IPS DF 6.9 (cell line): Measurements from ENCODE around the gene DAP.

Source experiments
- DNase-seq: peaks from one replicate; pipeline ENCODE4 v3.0.0-alpha.2; 2013; ENCODE audit warnings: low read depth, low spot score
- H3K27ac ChIP-seq: one replicate; pipeline ENCODE4 v1.5.1; 2013; ENCODE audit warnings: low read length, control low read depth
- H3K27me3 ChIP-seq: 2 replicates; pipeline ENCODE4 v1.6.1; 2013; ENCODE audit warnings: mild to moderate bottlenecking, low read length; ENCODE audit not compliant: control insufficient read depth, insufficient read depth
- H3K36me3 ChIP-seq: 2 replicates; pipeline ENCODE4 v1.6.1; 2013; ENCODE audit warnings: low read length; ENCODE audit not compliant: control insufficient read depth, insufficient read depth
- H3K4me1 ChIP-seq: 2 replicates; pipeline ENCODE4 v1.6.1; 2013; ENCODE audit warnings: low read length; ENCODE audit not compliant: control insufficient read depth, insufficient read depth
- H3K4me3 ChIP-seq: 2 replicates; pipeline ENCODE4 v1.5.1; 2013; ENCODE audit warnings: mild to moderate bottlenecking, low read length
- H3K9me3 ChIP-seq: 2 replicates; pipeline ENCODE4 v1.6.1; 2013; ENCODE audit warnings: low read length, inconsistent platforms; ENCODE audit not compliant: control insufficient read depth, insufficient read depth
- WGBS: extraction: QIAGEN DNeasy Blood & Tissue Kit; methylation state at CpG from one replicate; pipeline ENCODE4 v1.1.7; 2013; ENCODE audit warnings: mixed read lengths, missing lambda C conversion rate; ENCODE audit not compliant: insufficient read length, insufficient coverage; 5-methylcytosine and 5-hydroxymethylcytosine counted together

DAP gene

GRCh38 chr5:10760096-10760920 lies 726 bp downstream of the DAP start:
- no peak for DNase-seq
- Histone ChIP-seq H3K4me3 (peak overlapping the region; percentile 42; the same call in 1 of the 2 replicates), H3K4me1 (peaks cover 1% of the 10 kb centered on the region; the same call in 1 of the 2 replicates), H3K36me3 (no peaks in the 10 kb centered on the region), H3K27me3 (no peaks in the 10 kb centered on the region), H3K27ac (no peak overlapping the region), H3K9me3 (no peaks in the 10 kb centered on the region)
- no CpG with 5 or more reads among the region's 43 CpGs for WGBS

- peaks cover 1% of the 10 kb centered on the region; the same call in 1 of the 2 replicates for H3K4me1 ChIP-seq
- H3K9me3 ChIP-seq, result no peaks in the 10 kb centered on the region
- H3K27me3 ChIP-seq, result no peaks in the 10 kb centered on the region
- H3K36me3 ChIP-seq, result no peaks in the 10 kb centered on the region
- no peak overlapping the region for H3K4me3 ChIP-seq
- WGBS, result no CpG with 5 or more reads among the region's 6 CpGs
- DNase-seq, result no peak
- H3K27ac ChIP-seq, result no peak overlapping the region
Observed at GRCh38 chr5:10759111-10759510, 1.9 kb downstream of the DAP start.

- Histone ChIP-seq H3K27ac (no peak overlapping the region), H3K4me1 (peaks cover 1% of the 10 kb centered on the region; the same call in 1 of the 2 replicates), H3K36me3 (no peaks in the 10 kb centered on the region), H3K27me3 (no peaks in the 10 kb centered on the region), H3K4me3 (no peak overlapping the region), H3K9me3 (no peaks in the 10 kb centered on the region)
- whole genome bisulfite sequencing, result no CpG with 5 or more reads among the region's 7 CpGs
- no peak for DNase-seq
Observed at GRCh38 chr5:10757922-10758555, 3.0 kb downstream of the DAP start.

DNA sequence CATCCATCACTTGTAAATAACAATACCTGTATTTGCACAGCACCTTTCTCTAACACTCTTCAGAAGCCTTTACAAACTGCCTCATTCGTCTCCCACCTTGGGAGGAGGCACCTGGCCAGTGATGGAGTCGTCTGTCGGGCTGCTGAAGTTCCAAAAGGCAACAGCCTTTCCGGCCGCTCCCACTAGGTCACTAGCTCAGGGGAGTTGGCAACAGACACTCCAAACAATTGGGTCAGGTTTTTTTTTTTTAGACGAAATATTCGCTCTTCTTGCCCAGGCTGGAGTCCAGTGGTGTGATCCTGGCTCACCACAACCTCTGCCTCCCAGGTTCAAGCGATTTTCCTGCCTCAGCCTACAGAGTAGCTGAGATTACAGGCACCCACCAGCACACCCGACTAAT lies 4.0 kb downstream of the DAP start:
- no peak overlapping the region for H3K4me3 ChIP-seq
- DNase-seq, result no peak
- no CpG with 5 or more reads among the region's 9 CpGs for WGBS
- no peaks in the 10 kb centered on the region for H3K9me3 ChIP-seq
- H3K27ac ChIP-seq, result no peak overlapping the region
- no peaks in the 10 kb centered on the region for H3K36me3 ChIP-seq
- no peaks in the 10 kb centered on the region for H3K27me3 ChIP-seq
- H3K4me1 ChIP-seq, result peaks cover 2% of the 10 kb centered on the region

DNA sequence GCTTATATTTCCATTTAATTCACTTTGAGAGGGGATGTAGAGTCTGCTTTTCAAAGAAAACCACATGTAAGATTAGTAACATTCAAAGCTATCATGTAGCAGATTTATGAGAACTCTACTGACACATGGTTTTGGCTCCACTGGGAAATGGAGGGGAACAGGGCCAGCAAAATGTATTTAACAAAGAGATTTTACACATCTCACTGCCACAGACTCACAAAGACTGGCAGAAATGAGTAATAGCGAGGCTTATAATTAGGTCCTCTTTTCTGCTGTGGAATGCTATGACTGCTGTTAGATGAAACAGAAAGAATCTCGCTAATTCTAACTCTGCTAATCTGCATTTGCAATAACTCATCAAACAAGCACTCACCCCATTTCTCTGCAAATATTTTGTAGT lies 4.5 kb downstream of the DAP start:
- no peak for DNase-seq
- Histone ChIP-seq H3K4me3 (no peak overlapping the region), H3K27ac (no peak overlapping the region), H3K27me3 (no peaks in the 10 kb centered on the region), H3K4me1 (peaks cover 2% of the 10 kb centered on the region), H3K9me3 (no peaks in the 10 kb centered on the region), H3K36me3 (no peaks in the 10 kb centered on the region)
- WGBS, result no CpG with 5 or more reads among the region's 2 CpGs

GRCh38 chr5:10753178-10753577 lies 7.9 kb downstream of the DAP start:
- WGBS, result no CpG with 5 or more reads among the region's 9 CpGs
- H3K27me3 ChIP-seq, result no peaks in the 10 kb centered on the region
- H3K9me3 ChIP-seq, result no peaks in the 10 kb centered on the region
- no peak overlapping the region for H3K27ac ChIP-seq
- H3K4me3 ChIP-seq, result no peak overlapping the region
- DNase-seq, result no peak
- no peaks in the 10 kb centered on the region for H3K36me3 ChIP-seq
- peaks cover 2% of the 10 kb centered on the region for H3K4me1 ChIP-seq

DNA sequence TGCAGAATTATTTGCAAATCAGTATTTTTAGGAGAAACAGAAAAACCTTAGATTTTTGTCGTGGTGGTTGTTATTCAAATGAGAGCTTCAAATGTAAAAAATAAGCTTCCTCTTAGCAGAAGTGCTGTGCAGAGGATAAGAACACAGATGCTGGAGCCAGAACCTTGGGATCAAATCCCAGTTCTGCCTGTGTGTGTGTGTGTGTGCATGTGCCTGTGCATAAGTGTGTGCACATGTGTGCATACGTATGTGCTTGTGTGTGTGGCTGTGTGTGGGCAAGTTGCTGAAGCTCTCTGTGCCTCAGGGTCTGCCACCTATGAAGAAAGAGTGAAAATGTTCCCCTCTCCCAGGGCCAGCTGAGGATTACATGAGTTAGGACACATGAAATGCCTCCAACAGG lies 8.6 kb downstream of the DAP start:
- H3K36me3 ChIP-seq, result no peaks in the 10 kb centered on the region; the same call in 1 of the 2 replicates
- no peaks in the 10 kb centered on the region for H3K27me3 ChIP-seq
- H3K9me3 ChIP-seq, result no peaks in the 10 kb centered on the region
- no peak for DNase-seq
- no CpG with 5 or more reads among the region's 2 CpGs for WGBS
- H3K4me3 ChIP-seq, result no peak overlapping the region
- H3K27ac ChIP-seq, result no peak overlapping the region
- H3K4me1 ChIP-seq, result peaks cover 2% of the 10 kb centered on the region

- Histone ChIP-seq H3K27ac (no peak overlapping the region), H3K27me3 (no peaks in the 10 kb centered on the region), H3K4me3 (no peak overlapping the region), H3K9me3 (no peaks in the 10 kb centered on the region; the same call in 1 of the 2 replicates), H3K36me3 (peaks cover 3% of the 10 kb centered on the region), H3K4me1 (peaks cover 2% of the 10 kb centered on the region)
- DNase-seq, result no peak
- no CpG with 5 or more reads among the region's 3 CpGs for WGBS
Observed at GRCh38 chr5:10750909-10751308, 10.1 kb downstream of the DAP start.

- no CpG with 5 or more reads among the region's 9 CpGs for WGBS
- Histone ChIP-seq H3K4me1 (peaks cover 2% of the 10 kb centered on the region), H3K36me3 (peaks cover 3% of the 10 kb centered on the region), H3K27me3 (no peaks in the 10 kb centered on the region; the same call in 1 of the 2 replicates), H3K4me3 (no peak overlapping the region), H3K9me3 (no peaks in the 10 kb centered on the region; the same call in 1 of the 2 replicates), H3K27ac (no peak overlapping the region)
- no peak for DNase-seq
Observed at GRCh38 chr5:10747678-10748622, 13.1 kb downstream of the DAP start.

GRCh38 chr5:10746711-10747110 lies 14.3 kb downstream of the DAP start:
- Histone ChIP-seq H3K9me3 (no peaks in the 10 kb centered on the region; the same call in 1 of the 2 replicates), H3K27me3 (no peaks in the 10 kb centered on the region; the same call in 1 of the 2 replicates), H3K4me3 (no peak overlapping the region), H3K27ac (no peak overlapping the region), H3K4me1 (no peaks in the 10 kb centered on the region), H3K36me3 (peaks cover 3% of the 10 kb centered on the region)
- no peak for DNase-seq
- no CpG with 5 or more reads among the region's 6 CpGs for WGBS
